ENCODE data around the gene PLA2G4E. TPM values are rescaled to one million over a fixed set of nuclear protein-coding genes. Genes with fewer than 3 reads are reported as not detected.

The PLA2G4E gene
- total and polyA plus RNA-seq, 9 of the 15 experiments (the other 6 are each of a cell fraction or from before 2014, with no cell fraction given) = 0.03 TPM; not detected in 8

GRCh38 chr15:41955100-41955499 lies 65.7 kb downstream of the PLA2G4E start:
- H3K36me3 ChIP-seq (ENCODE audit: control insufficient read depth, insufficient read depth, low read length) = peaks cover 18% of the 10 kb centered on the region; the same call in 2 of the 3 replicates
- H3K9me3 ChIP-seq (replicated peaks; ENCODE audit: control insufficient read depth, insufficient read depth, low read depth, low read length) = no peaks in the 10 kb centered on the region
- ChIA-PET CTCF (ENCODE audit: low intra/inter-chr PET ratio) (no interaction called here), POLR2A (no interaction called here)
- in situ Hi-C loops (cut with MboI) (no loop called here), intact Hi-C loops (cut with micrococcal nuclease) (no loop called here)
- FAIRE-seq = no peak
- no peak overlapping the region for H3K4me3 ChIP-seq
- no peak for DNase-seq (ENCODE audit: extremely low read depth in 1 of 4, low spot score in 3 of 4)
- no peak overlapping the region for H2AFZ ChIP-seq (ENCODE audit: low read depth, low read length)
- H3K79me2 ChIP-seq (ENCODE audit: control insufficient read depth, insufficient read depth, low read length) = no peaks in the 10 kb centered on the region
- no peaks in the 10 kb centered on the region; the same call in 1 of the 2 replicates for H4K20me1 ChIP-seq (replicated peaks; ENCODE audit: control insufficient read depth, insufficient read depth, low read length)
- no peak for ATAC-seq
- TF ChIP-seq KDM5B (IDR thresholded peaks at IDR 0.05; ENCODE audit: insufficient replicate concordance, low read depth, low read length) (no peak), CHAMP1 (IDR thresholded peaks at IDR 0.05) (no peak), KDM1A (IDR thresholded peaks at IDR 0.05) (peak; percentile 15 to 47; a peak in 3 of 4 replicates), MLX (CRISPR knock-in tag; conservative IDR thresholded peaks at IDR 0.05) (no peak), MTA2 (IDR thresholded peaks at IDR 0.05; ENCODE audit: low read depth) (no peak), THRB (CRISPR knock-in tag; conservative IDR thresholded peaks at IDR 0.05) (no peak), ZNF79 (CRISPR knock-in tag; IDR thresholded peaks at IDR 0.05; ENCODE audit: low read depth) (no peak), HNRNPH1 (optimal IDR thresholded peaks at IDR 0.05; ENCODE audit: low read depth, low read length) (no peak), ZNF41 (CRISPR knock-in tag; conservative IDR thresholded peaks at IDR 0.05) (no peak), RBM25 (IDR thresholded peaks at IDR 0.05; ENCODE audit: low read depth, low read length, severe bottlenecking) (peak; percentile 86), ZFP36 (IDR thresholded peaks at IDR 0.05; ENCODE audit: low read depth, low read length, partially characterized antibody) (peak; percentile 83), NR0B1 (IDR thresholded peaks at IDR 0.05; ENCODE audit: partially characterized antibody) (no peak), BCOR (IDR thresholded peaks at IDR 0.05) (peak; percentile 69; the same call in 1 of the 2 replicates)
- no peaks in the 10 kb centered on the region; a peak in 2 of 5 replicates for H3K4me1 ChIP-seq (replicated peaks in 1 of 2; ENCODE audit: control insufficient read depth in 2 of 2, insufficient read depth in 2 of 2, low read length in 2 of 2)
- no peaks in the 10 kb centered on the region for H3K9me1 ChIP-seq (ENCODE audit: control insufficient read depth, insufficient read depth, low read length)
- WGBS (ENCODE audit: insufficient coverage, low coverage, missing lambda C conversion rate) = 70% methylated on average over 7 of the region's 7 CpGs
- H3K4me2 ChIP-seq (ENCODE audit: insufficient read depth, low read length) = no peak overlapping the region
- no peak overlapping the region for H3K27ac ChIP-seq (ENCODE audit: extremely low read depth, low read depth, low read length)
- H3K9ac ChIP-seq (ENCODE audit: insufficient read depth in 1 of 2, low read depth in 2 of 2, low read length in 2 of 2) = no peak overlapping the region
- BruUV-seq (replicated peaks) = no TSS peak
- no peaks in the 10 kb centered on the region for H3K27me3 ChIP-seq (ENCODE audit: control insufficient read depth in 2 of 2, insufficient read depth in 2 of 2, low read length in 2 of 2)
